IMR-90 (cell line): ENCODE measurements around the gene DLGAP4.

Experiments used
- ELK1 ChIP-seq: fragments of 150-350 bp; IDR thresholded peaks from 2 replicates; pipeline ENCODE4 v1.6.1; 2016; ENCODE audit warnings: low read depth, mild to moderate bottlenecking, low read length, moderate library complexity, borderline replicate concordance
- MAFK ChIP-seq: IDR thresholded peaks from 2 replicates; pipeline ENCODE4 v1.6.1; 2012; ENCODE audit warnings: low read depth, low read length, improper control_type of control experiment
- MXI1 ChIP-seq: IDR thresholded peaks from 2 replicates; pipeline ENCODE4 v1.6.1; 2012; ENCODE audit warnings: low read depth, mild to moderate bottlenecking, low read length, moderate library complexity, borderline replicate concordance
- POLR2A ChIP-seq: IDR thresholded peaks from 2 replicates; pipeline ENCODE4 v1.6.1; 2012; ENCODE audit warnings: mild to moderate bottlenecking, low read depth, low read length
- RAD21 ChIP-seq: IDR thresholded peaks from 2 replicates; pipeline ENCODE4 v1.6.1; 2012; ENCODE audit warnings: low read length, improper control_type of control experiment
- RCOR1 ChIP-seq: IDR thresholded peaks from 2 replicates; pipeline ENCODE4 v1.6.1; 2012; ENCODE audit warnings: mild to moderate bottlenecking, low read length, improper control_type of control experiment; ENCODE audit not compliant: insufficient replicate concordance
- RFX5 ChIP-seq: IDR thresholded peaks from 2 replicates; pipeline ENCODE4 v1.8.0; 2012; ENCODE audit warnings: low read depth, mild to moderate bottlenecking, low read length, moderate library complexity
- SMC3 ChIP-seq: fragments of 150-350 bp; IDR thresholded peaks from 2 replicates; pipeline ENCODE4 v1.6.1; 2016; ENCODE audit warnings: low read depth, mild to moderate bottlenecking, antibody characterized with exemption, low read length, moderate library complexity
- TF ChIP-seq, protein P1 (sequence below): conservative IDR thresholded peaks from 2 replicates; pipeline ENCODE4 v1.5.1; 2012; ENCODE audit warnings: mild to moderate bottlenecking, low read depth, low read length, improper control_type of control experiment
- TF ChIP-seq, protein P2 (sequence below): fragments of 150-350 bp; IDR thresholded peaks from 2 replicates; pipeline ENCODE4 v1.6.1; 2017; ENCODE audit warnings: mild to moderate bottlenecking, antibody characterized with exemption, low read length, low read depth

GRCh38 chr20:36264426-36265246 lies 41.5 kb upstream of the DLGAP4 start:
- TF ChIP-seq, protein P1, sequence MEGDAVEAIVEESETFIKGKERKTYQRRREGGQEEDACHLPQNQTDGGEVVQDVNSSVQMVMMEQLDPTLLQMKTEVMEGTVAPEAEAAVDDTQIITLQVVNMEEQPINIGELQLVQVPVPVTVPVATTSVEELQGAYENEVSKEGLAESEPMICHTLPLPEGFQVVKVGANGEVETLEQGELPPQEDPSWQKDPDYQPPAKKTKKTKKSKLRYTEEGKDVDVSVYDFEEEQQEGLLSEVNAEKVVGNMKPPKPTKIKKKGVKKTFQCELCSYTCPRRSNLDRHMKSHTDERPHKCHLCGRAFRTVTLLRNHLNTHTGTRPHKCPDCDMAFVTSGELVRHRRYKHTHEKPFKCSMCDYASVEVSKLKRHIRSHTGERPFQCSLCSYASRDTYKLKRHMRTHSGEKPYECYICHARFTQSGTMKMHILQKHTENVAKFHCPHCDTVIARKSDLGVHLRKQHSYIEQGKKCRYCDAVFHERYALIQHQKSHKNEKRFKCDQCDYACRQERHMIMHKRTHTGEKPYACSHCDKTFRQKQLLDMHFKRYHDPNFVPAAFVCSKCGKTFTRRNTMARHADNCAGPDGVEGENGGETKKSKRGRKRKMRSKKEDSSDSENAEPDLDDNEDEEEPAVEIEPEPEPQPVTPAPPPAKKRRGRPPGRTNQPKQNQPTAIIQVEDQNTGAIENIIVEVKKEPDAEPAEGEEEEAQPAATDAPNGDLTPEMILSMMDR, result no peak
- no peak for TF ChIP-seq SMC3
- no peak for TF ChIP-seq RCOR1
- TF ChIP-seq, protein P2, sequence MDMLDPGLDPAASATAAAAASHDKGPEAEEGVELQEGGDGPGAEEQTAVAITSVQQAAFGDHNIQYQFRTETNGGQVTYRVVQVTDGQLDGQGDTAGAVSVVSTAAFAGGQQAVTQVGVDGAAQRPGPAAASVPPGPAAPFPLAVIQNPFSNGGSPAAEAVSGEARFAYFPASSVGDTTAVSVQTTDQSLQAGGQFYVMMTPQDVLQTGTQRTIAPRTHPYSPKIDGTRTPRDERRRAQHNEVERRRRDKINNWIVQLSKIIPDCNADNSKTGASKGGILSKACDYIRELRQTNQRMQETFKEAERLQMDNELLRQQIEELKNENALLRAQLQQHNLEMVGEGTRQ, result no peak
- TF ChIP-seq RFX5, result no peak
- no peak for TF ChIP-seq POLR2A
- no peak for TF ChIP-seq ELK1
- no peak for TF ChIP-seq MAFK
- no peak for TF ChIP-seq RAD21
- TF ChIP-seq MXI1, result no peak
